Endothelial cell of umbilical vein (primary cell): ENCODE results near the gene TERC. TPM values are rescaled to one million over a fixed set of nuclear protein-coding genes. Genes with fewer than 3 reads are reported as not detected.

ENCODE experiments used
- BruUV-seq: library from RNA; stranded (reverse); fragments of 400-500 nt; replicated peaks from 2 replicates; lab custom pipeline; 2021; lab: Mats Ljungman, UMichigan
- CTCF ChIA-PET: fragments of 300-600, 350-600 bp; sonication (Branson Sonifier 250); formaldehyde crosslinking; loops from one replicate; lab custom pipeline; 2021; ENCODE audit warnings: antibody characterized with exemption, inconsistent platforms; lab: Charles Lee
- POLR2A ChIA-PET: fragments of 300-600, 350-600 bp; sonication (Branson Sonifier 250); formaldehyde crosslinking; loops from one replicate; lab custom pipeline; 2021; ENCODE audit warnings: antibody characterized with exemption, inconsistent platforms; lab: Charles Lee
- DNase-seq: peaks from one replicate; pipeline ENCODE4 v3.0.0-alpha.2; 2011; ENCODE audit warnings: low read depth, low spot score
- FAIRE-seq: peaks from 2 replicates; lab custom pipeline; 2011; peaks lifted over from hg19 to GRCh38; lab: Jason Lieb, UNC
- H2AFZ ChIP-seq: 2 replicates; pipeline ENCODE4 v1.6.0; 2012; ENCODE audit warnings: low read depth, low read length, control low read depth, inconsistent platforms
- H3K27ac ChIP-seq: 2 replicates; pipeline ENCODE4 v1.5.1; 2011; ENCODE audit warnings: low read depth, mild to moderate bottlenecking, control low read depth, low read length, moderate library complexity; ENCODE audit not compliant: insufficient read depth
- H3K27me3 ChIP-seq, 2 experiments: 2 replicates each; pipeline versions ENCODE4 v1.6.0 to v1.6.1; 2011; ENCODE audit warnings: low read length in 2 of 2, mixed read lengths in 1 of 2; ENCODE audit not compliant: control insufficient read depth in 2 of 2, insufficient read depth in 2 of 2
- H3K36me3 ChIP-seq, 2 experiments: 2 replicates in 1 of 2; 3 replicates in 1 of 2; pipeline ENCODE4 v1.5.1; 2011; ENCODE audit warnings: low read length in 2 of 2, mild to moderate bottlenecking in 1 of 2, moderate library complexity in 1 of 2; ENCODE audit not compliant: control insufficient read depth in 2 of 2, insufficient read depth in 2 of 2; ENCODE audit errors: extremely low read depth in 1 of 2
- H3K4me1 ChIP-seq: 3 replicates; pipeline ENCODE4 v1.5.1; 2011; ENCODE audit warnings: mild to moderate bottlenecking, low read length; ENCODE audit not compliant: control insufficient read depth, insufficient read depth; ENCODE audit errors: extremely low read depth
- H3K4me2 ChIP-seq: 2 replicates; pipeline ENCODE4 v1.6.1; 2011; ENCODE audit warnings: low read length, control low read depth, mixed read lengths; ENCODE audit not compliant: insufficient read depth
- H3K4me3 ChIP-seq, 3 experiments: fragments of 200-600 bp in 1 of 3; sonication (generic), shearing (Covaris generic) in 1 of 3; replicated peaks in 1 of 3; 2 replicates each; pipeline ENCODE4 v1.5.1; 2011 to 2016; ENCODE audit warnings: control low read depth in 3 of 3, low read length in 3 of 3, mild to moderate bottlenecking in 2 of 3, inconsistent platforms in 1 of 3, low read depth in 1 of 3, moderate library complexity in 1 of 3; ENCODE audit not compliant: insufficient read depth in 1 of 3
- H3K79me2 ChIP-seq: 2 replicates; pipeline ENCODE4 v1.6.0; 2012; ENCODE audit warnings: low read length, inconsistent platforms; ENCODE audit not compliant: control insufficient read depth, insufficient read depth
- H3K9ac ChIP-seq: replicated peaks from 2 replicates; pipeline ENCODE3; 2011; ENCODE audit warnings: low read length, control low read depth; ENCODE audit not compliant: insufficient read depth; ENCODE audit errors: extremely low read depth
- H3K9me1 ChIP-seq: replicated peaks from 3 replicates; pipeline ENCODE4 v1.6.0; 2011; ENCODE audit warnings: mild to moderate bottlenecking, low read length; ENCODE audit not compliant: control insufficient read depth, insufficient read depth; ENCODE audit errors: extremely low read depth
- H3K9me3 ChIP-seq: replicated peaks from 2 replicates; pipeline ENCODE4 v1.5.1; 2012; ENCODE audit warnings: low read length, inconsistent platforms; ENCODE audit not compliant: control insufficient read depth, insufficient read depth
- H4K20me1 ChIP-seq: replicated peaks from 2 replicates; pipeline ENCODE3; 2011; ENCODE audit warnings: mild to moderate bottlenecking, low read length; ENCODE audit not compliant: control insufficient read depth, insufficient read depth; ENCODE audit errors: extremely low read depth
- EZH2 ChIP-seq: IDR thresholded peaks from 2 replicates; pipeline ENCODE4 v1.6.1; 2012; ENCODE audit warnings: borderline replicate concordance, low read depth, mild to moderate bottlenecking, moderate library complexity, low read length, inconsistent platforms; ENCODE audit not compliant: severe bottlenecking
- FOS ChIP-seq: IDR thresholded peaks from 2 replicates; pipeline ENCODE4 v1.6.1; 2011; ENCODE audit warnings: mild to moderate bottlenecking, low read length, moderate library complexity, borderline replicate concordance; ENCODE audit not compliant: insufficient read depth
- GATA2 ChIP-seq: IDR thresholded peaks from 2 replicates; pipeline ENCODE4 v1.7.0; 2011; ENCODE audit warnings: low read depth, mild to moderate bottlenecking, moderate library complexity, mixed read lengths, low read length; ENCODE audit not compliant: insufficient read length, insufficient read depth
- JUN ChIP-seq: IDR thresholded peaks from 2 replicates; pipeline ENCODE4 v1.6.1; 2011; ENCODE audit warnings: borderline replicate concordance, low read depth; ENCODE audit not compliant: insufficient read length, insufficient read depth
- MYC ChIP-seq: IDR thresholded peaks from one replicate; pipeline ENCODE4 v1.6.1; 2011; ENCODE audit warnings: mild to moderate bottlenecking, low read depth, low read length
- POLR2A ChIP-seq: IDR thresholded peaks from 2 replicates; pipeline ENCODE4 v1.6.1; 2012; ENCODE audit warnings: low read depth, mild to moderate bottlenecking, control low read depth, low read length
- POLR2AphosphoS5 ChIP-seq: IDR thresholded peaks from 2 replicates; pipeline ENCODE4 v1.6.1; 2012; ENCODE audit warnings: low read depth, mild to moderate bottlenecking, control low read depth, low read length, moderate library complexity; ENCODE audit not compliant: insufficient read depth
- dilution Hi-C: fragments of 300-500 bp; cut with MboI; formaldehyde crosslinking; loops from one replicate; pipeline ENCODE4 v1.15.0; 2019; ENCODE audit warnings: low sequenced_read_pairs; ENCODE audit not compliant: extremely low pct_ligation_motif_present
- intact Hi-C: fragments of 100-400 bp; cut with micrococcal nuclease; formaldehyde crosslinking; loops from one replicate; pipeline ENCODE4 v1.10.0; 2022
- polyA plus RNA-seq, 4 experiments: library from polyadenylated mRNA; depleted of rRNA in 3 of 4; stranded (reverse) in 3 of 4; unstranded in 1 of 4; fragments of >200 nt; gene quantifications; 2 replicates each; pipeline versions ENCODE4 v1.2.1 to v1.2.3, GENCODE V29; 2011 to 2012; ENCODE audit warnings: missing spikeins in 1 of 4
- total RNA-seq: library from RNA; stranded (reverse); gene quantifications from 2 replicates; pipeline ENCODE4 v1.2.3, GENCODE V29; 2021
- TF ChIP-seq, protein P1 (sequence below): IDR thresholded peaks from 2 replicates; pipeline ENCODE4 v1.6.1; 2011; ENCODE audit not compliant: insufficient read depth, insufficient read length
- TF ChIP-seq, protein P2 (sequence below), 2 donors: IDR thresholded peaks; 1 replicate in 1 of 2; 2 replicates in 1 of 2; pipeline ENCODE4 v1.5.1; 2011; ENCODE audit warnings: low read length in 2 of 2, mild to moderate bottlenecking in 2 of 2, moderate library complexity in 2 of 2, control low read depth in 1 of 2, inconsistent platforms in 1 of 2, low read depth in 1 of 2; ENCODE audit not compliant: insufficient read depth in 1 of 2; ENCODE audit errors: extremely low read depth in 1 of 2

TERC gene
- total and polyA plus RNA-seq, 2 donors (not counting 3 experiments of a cell fraction or from before 2014, with no cell fraction given) = 2.6 to 6.1 TPM

DNA sequence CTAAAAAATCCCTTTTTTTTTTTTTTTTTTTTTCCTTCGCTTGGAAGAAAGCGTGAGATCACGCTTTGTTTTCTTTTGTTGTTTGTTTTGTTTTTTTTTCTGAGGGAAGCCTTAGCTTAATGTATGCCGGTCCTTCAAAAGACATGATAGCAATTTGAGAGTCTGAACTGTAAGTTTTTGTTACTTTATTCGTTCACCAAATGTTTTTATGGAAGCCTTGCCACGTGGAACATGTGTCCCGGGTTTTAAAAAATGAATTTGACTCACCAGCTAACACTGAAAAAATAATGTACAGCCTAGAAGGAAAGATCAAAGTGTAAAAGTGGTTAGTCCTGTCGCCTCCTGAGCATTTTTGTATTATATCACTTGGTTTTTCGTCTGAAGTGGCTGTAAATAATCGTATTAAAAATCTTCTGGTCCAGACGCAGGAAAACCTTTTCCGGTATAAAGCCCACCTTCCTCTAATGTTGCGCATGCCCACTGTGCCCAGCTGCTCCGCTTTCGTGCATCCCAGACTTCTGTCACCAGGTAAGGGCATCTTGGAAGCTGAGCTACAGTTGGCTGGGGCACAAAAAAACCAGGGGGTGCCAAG lies 7.5 kb upstream of the TERC start:
- peaks cover 13% of the 10 kb centered on the region for H3K4me1 ChIP-seq
- BruUV-seq = no TSS peak
- H3K36me3 ChIP-seq = peaks cover 0 to 3% of the 10 kb centered on the region in 2 experiments
- H3K9me3 ChIP-seq = no peaks in the 10 kb centered on the region
- H3K79me2 ChIP-seq = peaks cover 31% of the 10 kb centered on the region
- peak overlapping the region; percentile 98 for H3K4me2 ChIP-seq
- POLR2A ChIA-PET = interaction anchor here (0.7 to 1.6 kb wide), 4 partner anchors 24 to 625 kb away, joined by 4 to 10 read pairs (median 5); no protein-coding TSS in a partner anchor
- H4K20me1 ChIP-seq = no peaks in the 10 kb centered on the region
- intact Hi-C loops = loop anchor here (2.0 to 5.0 kb wide), 5 partner anchors 40 to 625 kb away; partner anchors contain the start of genes GPR160, LRRC34, LRRIQ4 and SEC62
- H3K27ac ChIP-seq = peak overlapping the region; percentile 94
- dilution Hi-C loops = no loop called here
- TF ChIP-seq, protein P1, sequence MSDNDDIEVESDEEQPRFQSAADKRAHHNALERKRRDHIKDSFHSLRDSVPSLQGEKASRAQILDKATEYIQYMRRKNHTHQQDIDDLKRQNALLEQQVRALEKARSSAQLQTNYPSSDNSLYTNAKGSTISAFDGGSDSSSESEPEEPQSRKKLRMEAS = peak; percentile 23
- TF ChIP-seq POLR2A = no peak
- peak overlapping the region; percentile 37 for H2AFZ ChIP-seq
- peak; percentile 88 for DNase-seq
- peak; percentile 81 for FAIRE-seq
- H3K27me3 ChIP-seq = no peaks in the 10 kb centered on the region
- H3K9ac ChIP-seq = peak overlapping the region; percentile 93
- H3K4me3 ChIP-seq = peak overlapping the region; percentile 75 to 94 (median 77)
- CTCF ChIA-PET = interaction anchor here (1.0 to 1.5 kb wide), 3 partner anchors 8 to 907 kb away, joined by 3 to 5 read pairs (median 4); partner anchors contain the start of gene TERC
- no peaks in the 10 kb centered on the region for H3K9me1 ChIP-seq

DNA sequence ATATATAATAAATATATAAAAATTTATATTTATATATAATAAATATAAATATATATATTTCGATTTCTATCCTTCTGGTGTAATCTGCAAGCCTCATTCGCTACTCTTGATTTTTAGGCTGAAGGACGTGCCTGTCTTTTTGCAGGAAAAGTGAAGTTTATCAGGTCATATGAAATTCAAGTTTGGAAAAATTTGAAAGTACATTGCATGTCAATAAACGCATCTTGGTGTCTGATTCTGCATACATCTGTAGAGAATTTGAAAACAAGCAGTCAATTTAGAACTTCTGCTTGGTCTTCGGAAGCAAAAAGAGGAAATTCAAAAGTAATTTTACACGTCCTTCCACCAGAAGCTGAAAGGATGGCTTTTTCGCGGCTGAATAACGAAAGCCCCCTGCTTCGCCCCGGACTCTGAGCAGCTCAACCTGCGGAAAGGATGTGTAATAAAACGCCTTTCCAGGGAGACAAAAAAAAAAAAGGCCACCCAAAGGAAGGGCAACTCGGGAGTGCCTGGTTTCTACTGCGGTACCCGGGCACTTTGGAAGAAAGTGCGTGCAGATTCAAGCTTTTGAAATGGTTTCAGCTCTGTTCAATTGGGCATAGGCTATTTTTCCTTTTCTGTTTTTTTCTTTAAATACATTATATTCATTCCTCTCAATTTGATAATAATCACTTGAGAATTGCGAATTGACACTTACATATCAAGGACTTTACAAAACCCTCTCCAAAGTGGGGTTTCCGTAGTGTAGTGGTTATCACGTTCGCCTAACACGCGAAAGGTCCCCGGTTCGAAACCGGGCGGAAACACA lies 6.8 kb upstream of the TERC start:
- H3K4me3 ChIP-seq = peak overlapping the region; percentile 77 to 94 (median 83)
- FAIRE-seq (peak; percentile 85), DNase-seq (peak; percentile 95)
- CTCF ChIA-PET = interaction anchor here (1.0 kb wide), 1 partner anchor 819 kb away, joined by 3 read pairs; no protein-coding TSS in a partner anchor
- BruUV-seq = no TSS peak
- no peaks in the 10 kb centered on the region for H3K9me1 ChIP-seq
- peaks cover 0 to 3% of the 10 kb centered on the region in 2 experiments for H3K36me3 ChIP-seq
- TF ChIP-seq, protein P1 = no peak
- TF ChIP-seq MYC (no peak), EZH2 (no peak), POLR2A (no peak), FOS (no peak), JUN (no peak), POLR2AphosphoS5 (peak; percentile 49), GATA2 (peak; percentile 89)
- TF ChIP-seq, protein P2, sequence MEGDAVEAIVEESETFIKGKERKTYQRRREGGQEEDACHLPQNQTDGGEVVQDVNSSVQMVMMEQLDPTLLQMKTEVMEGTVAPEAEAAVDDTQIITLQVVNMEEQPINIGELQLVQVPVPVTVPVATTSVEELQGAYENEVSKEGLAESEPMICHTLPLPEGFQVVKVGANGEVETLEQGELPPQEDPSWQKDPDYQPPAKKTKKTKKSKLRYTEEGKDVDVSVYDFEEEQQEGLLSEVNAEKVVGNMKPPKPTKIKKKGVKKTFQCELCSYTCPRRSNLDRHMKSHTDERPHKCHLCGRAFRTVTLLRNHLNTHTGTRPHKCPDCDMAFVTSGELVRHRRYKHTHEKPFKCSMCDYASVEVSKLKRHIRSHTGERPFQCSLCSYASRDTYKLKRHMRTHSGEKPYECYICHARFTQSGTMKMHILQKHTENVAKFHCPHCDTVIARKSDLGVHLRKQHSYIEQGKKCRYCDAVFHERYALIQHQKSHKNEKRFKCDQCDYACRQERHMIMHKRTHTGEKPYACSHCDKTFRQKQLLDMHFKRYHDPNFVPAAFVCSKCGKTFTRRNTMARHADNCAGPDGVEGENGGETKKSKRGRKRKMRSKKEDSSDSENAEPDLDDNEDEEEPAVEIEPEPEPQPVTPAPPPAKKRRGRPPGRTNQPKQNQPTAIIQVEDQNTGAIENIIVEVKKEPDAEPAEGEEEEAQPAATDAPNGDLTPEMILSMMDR (IDR thresholded peaks at IDR 0.05; ENCODE audit: extremely low read depth in 1 of 2, insufficient read depth in 1 of 2, low read depth in 1 of 2, low read length in 2 of 2) = no peak
- H3K79me2 ChIP-seq = peaks cover 29% of the 10 kb centered on the region
- no peaks in the 10 kb centered on the region for H3K27me3 ChIP-seq
- H3K27ac ChIP-seq = peak overlapping the region; percentile 94
- no peaks in the 10 kb centered on the region for H3K9me3 ChIP-seq
- no peaks in the 10 kb centered on the region for H4K20me1 ChIP-seq
- peaks cover 13% of the 10 kb centered on the region for H3K4me1 ChIP-seq
- intact Hi-C loops = loop anchor here (2.0 to 5.0 kb wide), 5 partner anchors 41 to 624 kb away; partner anchors contain the start of genes GPR160, LRRC34, LRRIQ4 and SEC62
- H2AFZ ChIP-seq = peak overlapping the region; percentile 77
- H3K4me2 ChIP-seq = peak overlapping the region; percentile 98
- dilution Hi-C loops = no loop called here
- POLR2A ChIA-PET = interaction anchor here (0.6 to 0.7 kb wide), 5 partner anchors 23 to 632 kb away, joined by 3 to 10 read pairs (median 4); no protein-coding TSS in a partner anchor
- peak overlapping the region; percentile 93 for H3K9ac ChIP-seq
